Measurements from ENCODE around the gene ATXN7L3. TPM values are rescaled to one million over a fixed set of nuclear protein-coding genes. Genes with fewer than 3 reads are reported as not detected.

ATXN7L3 gene
- total RNA-seq, 2 donors from 2014 or later: 65.9 to 77.3 TPM

- Histone ChIP-seq H3K27me3 (no peaks in the 10 kb centered on the region), H3K9ac (ENCODE audit: low read depth in 2 of 2, low read length in 2 of 2) (peak overlapping the region; percentile 95 to 96), H3K9me3 (no peaks in the 10 kb centered on the region), H3K4me1 (no peaks in the 10 kb centered on the region), H3K27ac (peak overlapping the region; percentile 99), H3K4me3 (peak overlapping the region; percentile 89), H3K36me3 (peaks cover 9% of the 10 kb centered on the region)
- DNase-seq: peak; percentile 54
- intact Hi-C loops (cut with DNase I): no loop called here
- no peak for TF ChIP-seq CTCF (IDR thresholded peaks at IDR 0.05)
Measured at GRCh38 chr17:44220213-44221083, 20.8 kb upstream of the ATXN7L3 start.

GRCh38 chr17:44219616-44220212 is 20.0 kb upstream of the ATXN7L3 start, which contains the start of gene UBTF:
Gene UBTF (minus strand): TSS chr17:44219675. CDS start chr17:44218229, 1,446 bp downstream.
- Histone ChIP-seq H3K4me1 (no peaks in the 10 kb centered on the region), H3K36me3 (peaks cover 10% of the 10 kb centered on the region), H3K9me3 (no peaks in the 10 kb centered on the region), H3K4me3 (peak within 1 kb of the TSS; percentile 89), H3K27ac (peak within 1 kb of the TSS; percentile 99), H3K27me3 (no peaks in the 10 kb centered on the region), H3K9ac (ENCODE audit: low read depth in 2 of 2, low read length in 2 of 2) (peak within 1 kb of the TSS; percentile 94 to 95)
- no peak for TF ChIP-seq CTCF (IDR thresholded peaks at IDR 0.05)
- intact Hi-C loops (cut with DNase I): no loop called here
- no peak for DNase-seq

GRCh38 chr17:44219108-44219615 is 19.5 kb upstream of the ATXN7L3 start:
- Histone ChIP-seq H3K4me1 (no peaks in the 10 kb centered on the region), H3K27me3 (no peaks in the 10 kb centered on the region), H3K9ac (ENCODE audit: low read depth in 2 of 2, low read length in 2 of 2) (peak overlapping the region; percentile 64 to 83), H3K36me3 (peaks cover 13% of the 10 kb centered on the region), H3K27ac (peak overlapping the region; percentile 99), H3K4me3 (peak overlapping the region; percentile 89), H3K9me3 (no peaks in the 10 kb centered on the region)
- TF ChIP-seq CTCF (IDR thresholded peaks at IDR 0.05): peak; percentile 16
- intact Hi-C loops (cut with DNase I): no loop called here
- peak; percentile 61 for DNase-seq

GRCh38 chr17:44218344-44219107 is 18.8 kb upstream of the ATXN7L3 start:
- peak; percentile 58 for TF ChIP-seq CTCF (IDR thresholded peaks at IDR 0.05)
- Histone ChIP-seq H3K27ac (peak overlapping the region; percentile 99), H3K36me3 (peaks cover 15% of the 10 kb centered on the region), H3K4me1 (no peaks in the 10 kb centered on the region), H3K27me3 (no peaks in the 10 kb centered on the region), H3K9me3 (no peaks in the 10 kb centered on the region), H3K4me3 (peak overlapping the region; percentile 89), H3K9ac (ENCODE audit: low read depth in 2 of 2, low read length in 2 of 2) (peak overlapping the region; percentile 71 to 83)
- peak; percentile 89 for DNase-seq
- intact Hi-C loops (cut with DNase I): no loop called here

GRCh38 chr17:44217738-44218343 is 18.2 kb upstream of the ATXN7L3 start:
- Histone ChIP-seq H3K27ac (peak overlapping the region; percentile 99), H3K36me3 (peaks cover 15% of the 10 kb centered on the region), H3K9ac (ENCODE audit: low read depth in 2 of 2, low read length in 2 of 2) (peak overlapping the region; percentile 38 to 71), H3K4me3 (peak overlapping the region; percentile 89), H3K4me1 (no peaks in the 10 kb centered on the region), H3K9me3 (no peaks in the 10 kb centered on the region), H3K27me3 (no peaks in the 10 kb centered on the region)
- DNase-seq: no peak
- no peak for TF ChIP-seq CTCF (IDR thresholded peaks at IDR 0.05)
- intact Hi-C loops (cut with DNase I): no loop called here
